ENCODE data around the gene SYP. TPM values are rescaled to one million over a fixed set of nuclear protein-coding genes. Genes with fewer than 3 reads are reported as not detected.
A peak's percentile ranks its signal among the peaks of the same experiment; 100 is the strongest.

The SYP gene
- total and polyA plus RNA-seq, 7 donors: 1.2 to 20.2 (median 8.0) TPM

DNA sequence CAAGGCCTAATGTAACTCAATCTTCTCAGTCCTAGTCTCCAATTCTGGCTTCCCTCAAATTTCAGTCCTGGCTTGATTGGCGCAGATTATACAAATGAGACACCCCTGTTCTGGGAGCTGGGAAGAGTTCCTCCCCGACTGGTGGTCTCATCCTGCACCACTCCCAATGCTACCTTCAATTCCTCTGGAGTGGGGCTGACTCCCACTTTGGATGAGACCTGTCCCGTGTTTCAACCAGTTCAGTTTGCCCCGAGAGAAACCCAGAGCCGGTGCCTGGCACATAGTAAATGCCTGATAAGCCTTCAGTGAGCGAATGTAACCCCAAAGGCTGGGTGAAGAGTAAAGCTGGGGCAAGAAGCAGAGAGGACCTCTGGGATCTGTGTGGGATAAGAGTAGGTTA lies 4.0 kb upstream of the SYP start:
- DNase-seq: no peak
- 91 to 94% methylated on average over 6 of the region's 6 CpGs for WGBS, 2 donors
- H3K36me3 ChIP-seq: no peaks in the 10 kb centered on the region
- H3K4me1 ChIP-seq: peaks cover 0 to 8% (median 5%) of the 10 kb centered on the region in 4 donors
- no peak overlapping the region for H3K27ac ChIP-seq
- TF ChIP-seq, protein P1, sequence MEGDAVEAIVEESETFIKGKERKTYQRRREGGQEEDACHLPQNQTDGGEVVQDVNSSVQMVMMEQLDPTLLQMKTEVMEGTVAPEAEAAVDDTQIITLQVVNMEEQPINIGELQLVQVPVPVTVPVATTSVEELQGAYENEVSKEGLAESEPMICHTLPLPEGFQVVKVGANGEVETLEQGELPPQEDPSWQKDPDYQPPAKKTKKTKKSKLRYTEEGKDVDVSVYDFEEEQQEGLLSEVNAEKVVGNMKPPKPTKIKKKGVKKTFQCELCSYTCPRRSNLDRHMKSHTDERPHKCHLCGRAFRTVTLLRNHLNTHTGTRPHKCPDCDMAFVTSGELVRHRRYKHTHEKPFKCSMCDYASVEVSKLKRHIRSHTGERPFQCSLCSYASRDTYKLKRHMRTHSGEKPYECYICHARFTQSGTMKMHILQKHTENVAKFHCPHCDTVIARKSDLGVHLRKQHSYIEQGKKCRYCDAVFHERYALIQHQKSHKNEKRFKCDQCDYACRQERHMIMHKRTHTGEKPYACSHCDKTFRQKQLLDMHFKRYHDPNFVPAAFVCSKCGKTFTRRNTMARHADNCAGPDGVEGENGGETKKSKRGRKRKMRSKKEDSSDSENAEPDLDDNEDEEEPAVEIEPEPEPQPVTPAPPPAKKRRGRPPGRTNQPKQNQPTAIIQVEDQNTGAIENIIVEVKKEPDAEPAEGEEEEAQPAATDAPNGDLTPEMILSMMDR (IDR thresholded peaks at IDR 0.05): no peak
- no peak for TF ChIP-seq EP300 (IDR thresholded peaks at IDR 0.05)
- no peaks in the 10 kb centered on the region for H3K27me3 ChIP-seq
- intact Hi-C loops (cut with DNase I): no loop called here
- H3K9me3 ChIP-seq: no peaks in the 10 kb centered on the region
- no peak overlapping the region for H3K4me3 ChIP-seq

DNA sequence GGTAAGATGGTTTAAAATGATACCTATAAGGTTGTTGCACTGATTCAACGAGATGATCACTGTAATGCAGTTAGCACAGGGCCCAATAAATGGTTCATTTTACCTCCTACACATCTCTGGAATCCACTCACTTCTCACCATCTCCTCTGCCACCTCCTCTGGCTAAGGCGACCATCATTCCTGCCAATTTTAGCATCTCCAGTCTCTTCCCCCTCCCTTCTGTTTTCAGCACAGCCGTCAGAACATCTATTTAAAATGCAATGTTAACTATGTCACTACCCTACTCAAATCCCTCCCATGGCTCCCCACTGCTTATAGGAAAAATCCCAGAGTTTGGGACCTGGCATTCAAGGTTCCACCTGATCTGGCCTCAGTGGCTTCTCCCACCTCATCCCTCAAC lies 3.5 kb upstream of the SYP start:
- Histone ChIP-seq H3K4me1 (peaks cover 0 to 8% (median 5%) of the 10 kb centered on the region in 4 donors), H3K4me3 (no peak overlapping the region), H3K27me3 (no peaks in the 10 kb centered on the region), H3K9me3 (no peaks in the 10 kb centered on the region), H3K36me3 (no peaks in the 10 kb centered on the region), H3K27ac (no peak overlapping the region)
- no peak for DNase-seq
- TF ChIP-seq EP300 (IDR thresholded peaks at IDR 0.05) (no peak), POLR2AphosphoS5 (IDR thresholded peaks at IDR 0.05) (no peak)
- 76 to 79% methylated on average over 3 of the region's 3 CpGs for WGBS, 2 donors
- intact Hi-C loops (cut with DNase I): no loop called here

- peaks cover 0 to 8% (median 5%) of the 10 kb centered on the region in 4 donors for H3K4me1 ChIP-seq
- no peak for TF ChIP-seq POLR2A (IDR thresholded peaks at IDR 0.05)
- TF ChIP-seq POLR2AphosphoS5 (IDR thresholded peaks at IDR 0.05): no peak
- TF ChIP-seq, protein P1 (IDR thresholded peaks at IDR 0.05): no peak
- TF ChIP-seq EP300 (IDR thresholded peaks at IDR 0.05): no peak
- no peaks in the 10 kb centered on the region for H3K27me3 ChIP-seq
- WGBS, 2 donors: 11 to 79% methylated on average over 2 of the region's 2 CpGs
- H3K4me3 ChIP-seq: no peak overlapping the region
- no peaks in the 10 kb centered on the region for H3K9me3 ChIP-seq
- intact Hi-C loops (cut with DNase I): no loop called here
- H3K27ac ChIP-seq: no peak overlapping the region
- no peaks in the 10 kb centered on the region for H3K36me3 ChIP-seq
- no peak for DNase-seq
These were observed 2.0 kb upstream of the SYP start for GRCh38 chrX:49202022-49202421.

DNA sequence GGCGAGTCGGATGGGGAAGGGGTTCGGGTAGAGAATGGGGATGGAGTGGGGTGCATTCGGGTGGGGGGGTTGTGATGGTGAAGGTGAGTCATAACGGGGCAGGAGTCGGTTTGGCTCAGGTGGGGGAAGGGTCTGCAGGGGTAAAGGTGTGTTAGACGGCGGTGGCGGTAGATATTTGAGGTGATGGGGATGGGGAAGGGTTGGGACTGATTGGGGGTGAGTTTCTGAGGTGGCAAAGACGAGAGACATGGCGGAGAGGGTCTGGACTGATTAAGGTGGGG lies 738 bp downstream of the SYP start:
- Histone ChIP-seq H3K4me3 (peak overlapping the region in 1 of 4 donors; percentile 43), H3K27me3 (no peaks in the 10 kb centered on the region), H3K9me3 (no peaks in the 10 kb centered on the region), H3K36me3 (no peaks in the 10 kb centered on the region), H3K27ac (no peak overlapping the region), H3K4me1 (peaks cover 0 to 8% (median 5%) of the 10 kb centered on the region in 4 donors)
- intact Hi-C loops (cut with DNase I): no loop called here
- DNase-seq: no peak
- TF ChIP-seq EP300 (IDR thresholded peaks at IDR 0.05) (no peak), POLR2A (IDR thresholded peaks at IDR 0.05) (no peak), POLR2AphosphoS5 (IDR thresholded peaks at IDR 0.05) (no peak)
- TF ChIP-seq, protein P1 (IDR thresholded peaks at IDR 0.05): no peak
- 11 to 12% methylated on average over 11 of the region's 11 CpGs for WGBS, 2 donors

- TF ChIP-seq POLR2A (IDR thresholded peaks at IDR 0.05): no peak
- TF ChIP-seq EP300 (IDR thresholded peaks at IDR 0.05): no peak
- TF ChIP-seq, protein P1 (IDR thresholded peaks at IDR 0.05): no peak
- TF ChIP-seq POLR2AphosphoS5 (IDR thresholded peaks at IDR 0.05): no peak
- 16 to 23% methylated on average over 12 of the region's 12 CpGs for WGBS, 2 donors
- H3K4me3 ChIP-seq: no peak overlapping the region
- no peak overlapping the region for H3K27ac ChIP-seq
- no peaks in the 10 kb centered on the region for H3K36me3 ChIP-seq
- H3K4me1 ChIP-seq: peaks cover 0 to 8% (median 5%) of the 10 kb centered on the region in 4 donors
- no peak for DNase-seq
- H3K9me3 ChIP-seq: no peaks in the 10 kb centered on the region
- H3K27me3 ChIP-seq: no peaks in the 10 kb centered on the region
- intact Hi-C loops (cut with DNase I): no loop called here
These were observed 1.3 kb downstream of the SYP start for GRCh38 chrX:49198540-49199314.

All from sigmoid colon (tissue), 7 donors.